Panc1 (cell line): ENCODE measurements around the gene LRRC3B. TPM values are rescaled to one million over a fixed set of nuclear protein-coding genes. Genes with fewer than 3 reads are reported as not detected.

Source experiments
- ATAC-seq: fragments of 200-7000 bp; cut with Tn5 transposase; 2 replicates; pipeline ENCODE4 v1.9.1; 2020; ENCODE audit warnings: mild to moderate bottlenecking, moderate library complexity
- BruUV-seq: library from RNA; stranded (reverse); fragments of 400-500 nt; replicated peaks from 2 replicates; lab custom pipeline; 2021; lab: Mats Ljungman, UMichigan
- CTCF ChIA-PET: fragments of 300-600 bp; sonication (Branson Sonifier 250); formaldehyde crosslinking; loops from one replicate; lab custom pipeline; 2022; ENCODE audit warnings: antibody characterized with exemption; lab: Charles Lee
- POLR2A ChIA-PET: fragments of 300-600 bp; sonication (Branson Sonifier 250); formaldehyde crosslinking; loops from one replicate; lab custom pipeline; 2022; ENCODE audit warnings: antibody characterized with exemption; lab: Charles Lee
- DNase-seq: peaks from one replicate; pipeline ENCODE4 v3.0.0-alpha.2; 2010; ENCODE audit warnings: low read depth, low spot score
- H3K27ac ChIP-seq: 2 replicates; pipeline ENCODE4 v1.5.1; 2011; ENCODE audit warnings: mild to moderate bottlenecking, low read length, inconsistent platforms
- H3K27me3 ChIP-seq: fragments of 200-500 bp; sonication (Bioruptor generic); 2 replicates; pipeline ENCODE4 v1.6.0; 2014; ENCODE audit warnings: low read length, inconsistent platforms; ENCODE audit not compliant: control insufficient read depth, insufficient read depth
- H3K36me3 ChIP-seq: fragments of 200-500 bp; sonication (Bioruptor generic); 2 replicates; pipeline ENCODE4 v1.5.1; 2014; ENCODE audit warnings: inconsistent platforms, mild to moderate bottlenecking, low read length, moderate library complexity; ENCODE audit not compliant: control insufficient read depth, insufficient read depth
- H3K4me1 ChIP-seq: 2 replicates; pipeline ENCODE4 v1.5.1; 2011; ENCODE audit warnings: inconsistent platforms, mild to moderate bottlenecking, low read length, moderate library complexity; ENCODE audit not compliant: control insufficient read depth, insufficient read depth
- H3K4me3 ChIP-seq, 2 experiments: 2 replicates each; pipeline ENCODE4 v1.5.1; 2011 to 2012; ENCODE audit warnings: low read depth in 2 of 2, low read length in 2 of 2, mild to moderate bottlenecking in 2 of 2, inconsistent platforms in 1 of 2, moderate library complexity in 1 of 2
- H3K9me3 ChIP-seq: fragments of 200-500 bp; sonication (Bioruptor generic); 2 replicates; pipeline ENCODE4 v1.5.1; 2014; ENCODE audit warnings: low read depth, mild to moderate bottlenecking, inconsistent platforms, low read length, moderate library complexity; ENCODE audit not compliant: control insufficient read depth, insufficient read depth
- CTCF ChIP-seq: fragments of 450-650 bp; IDR thresholded peaks from 2 replicates; pipeline ENCODE4 v1.5.1; 2017; ENCODE audit warnings: mild to moderate bottlenecking
- POLR2AphosphoS5 ChIP-seq: IDR thresholded peaks from 2 replicates; pipeline ENCODE4 v1.6.1; 2012; ENCODE audit warnings: mild to moderate bottlenecking, low read depth, low read length, moderate library complexity
- REST ChIP-seq, 2 experiments: IDR thresholded peaks; 2 replicates each; pipeline ENCODE4 v1.6.1; 2011 to 2012; ENCODE audit warnings: low read depth in 2 of 2, control low read depth in 1 of 2, low read length in 1 of 2, mild to moderate bottlenecking in 1 of 2, moderate library complexity in 1 of 2; ENCODE audit not compliant: insufficient read depth in 1 of 2
- SIN3A ChIP-seq: IDR thresholded peaks from 2 replicates; pipeline ENCODE4 v1.6.1; 2012; ENCODE audit warnings: low read depth, mild to moderate bottlenecking, low read length, moderate library complexity, borderline replicate concordance; ENCODE audit not compliant: insufficient read depth
- TCF7L2 ChIP-seq: IDR thresholded peaks from 2 replicates; pipeline ENCODE4 v1.6.1; 2011; ENCODE audit warnings: mild to moderate bottlenecking, low read depth, low read length, inconsistent platforms
- in situ Hi-C: cut with HindIII; loops from 2 replicates; pipeline ENCODE4 v1.10.0; 2016; ENCODE audit warnings: low sequenced_read_pairs, low pct_unique_long_range_greater_than_20kb
- intact Hi-C: fragments of 100-400 bp; cut with micrococcal nuclease; formaldehyde crosslinking; loops from one replicate; pipeline ENCODE4 v1.10.0; 2022; ENCODE audit not compliant: unreplicated experiment
- total RNA-seq: library from RNA; stranded (reverse); gene quantifications from one replicate; pipeline ENCODE4 v1.2.1, GENCODE V29; 2021; ENCODE audit not compliant: unreplicated experiment

LRRC3B gene
- total RNA-seq, 1 experiment from 2014 or later: not detected

GRCh38 chr3:26614006-26614685, 8.4 kb upstream of the LRRC3B start:
- ChIA-PET CTCF (no interaction called here), POLR2A (no interaction called here)
- Histone ChIP-seq H3K36me3 (no peaks in the 10 kb centered on the region), H3K9me3 (no peaks in the 10 kb centered on the region), H3K4me1 (no peaks in the 10 kb centered on the region), H3K27me3 (no peaks in the 10 kb centered on the region), H3K4me3 (no peak overlapping the region), H3K27ac (no peak overlapping the region)
- TF ChIP-seq REST (IDR thresholded peaks at IDR 0.05; ENCODE audit: insufficient read depth in 1 of 2, low read depth in 2 of 2, low read length in 1 of 2): no peak
- no peak for TF ChIP-seq POLR2AphosphoS5
- no peak for TF ChIP-seq TCF7L2
- no peak for TF ChIP-seq SIN3A
- TF ChIP-seq CTCF: no peak
- intact Hi-C loops: no loop called here
- DNase-seq (no peak), ATAC-seq (no peak)
- no TSS peak for BruUV-seq
- in situ Hi-C loops: no loop called here

GRCh38 chr3:26621176-26621575, 1.4 kb upstream of the LRRC3B start:
- H3K27me3 ChIP-seq: no peaks in the 10 kb centered on the region
- no peak overlapping the region for H3K4me3 ChIP-seq
- H3K4me1 ChIP-seq: no peaks in the 10 kb centered on the region
- TF ChIP-seq TCF7L2 (no peak), POLR2AphosphoS5 (no peak), REST (IDR thresholded peaks at IDR 0.05; ENCODE audit: insufficient read depth in 1 of 2, low read depth in 2 of 2, low read length in 1 of 2) (no peak), CTCF (no peak), SIN3A (no peak)
- intact Hi-C loops: no loop called here
- H3K36me3 ChIP-seq: no peaks in the 10 kb centered on the region
- ATAC-seq (no peak), DNase-seq (no peak)
- no peaks in the 10 kb centered on the region for H3K9me3 ChIP-seq
- in situ Hi-C loops: no loop called here
- BruUV-seq: no TSS peak
- H3K27ac ChIP-seq: no peak overlapping the region
- CTCF ChIA-PET: no interaction called here
- POLR2A ChIA-PET: no interaction called here
